Endothelial cell (in vitro differentiated cells): Measurements from ENCODE around the gene PPID. TPM values are rescaled to one million over a fixed set of nuclear protein-coding genes. Genes with fewer than 3 reads are reported as not detected.

Source experiments
- DNase-seq: peaks from one replicate; pipeline ENCODE4 v3.0.0; 2021; ENCODE audit warnings: low spot score
- H3K27ac Mint-ChIP-seq: one replicate; pipeline ENCODE4 v1.8.0; 2021; ENCODE audit warnings: mixed read lengths, inconsistent platforms; ENCODE audit not compliant: unreplicated experiment
- H3K27me3 Mint-ChIP-seq: one replicate; pipeline ENCODE4 v1.8.0; 2021; ENCODE audit warnings: mild to moderate bottlenecking, moderate library complexity, mixed read lengths, inconsistent platforms; ENCODE audit not compliant: unreplicated experiment
- H3K36me3 Mint-ChIP-seq: one replicate; pipeline ENCODE4 v1.8.0; 2021; ENCODE audit warnings: mild to moderate bottlenecking, low read depth, mixed read lengths, inconsistent platforms; ENCODE audit not compliant: unreplicated experiment
- H3K4me1 Mint-ChIP-seq: one replicate; pipeline ENCODE4 v1.8.0; 2021; ENCODE audit warnings: mild to moderate bottlenecking, mixed read lengths, inconsistent platforms; ENCODE audit not compliant: unreplicated experiment
- H3K4me3 Mint-ChIP-seq: one replicate; pipeline ENCODE4 v1.8.0; 2021; ENCODE audit warnings: mild to moderate bottlenecking, mixed read lengths, inconsistent platforms; ENCODE audit not compliant: unreplicated experiment
- H3K9me3 Mint-ChIP-seq: one replicate; pipeline ENCODE4 v1.8.0; 2021; ENCODE audit warnings: mixed read lengths, inconsistent platforms; ENCODE audit not compliant: unreplicated experiment
- total RNA-seq: library from RNA; stranded (reverse); fragmentation: NEBNext Ultra II Directional; extraction: Animal tissue kit (Norgen Biotek cat#: 25700); gene quantifications from one replicate; pipeline ENCODE4 v1.2.1, GENCODE V29; 2021; ENCODE audit not compliant: unreplicated experiment
- TF ChIP-seq, protein P1 (sequence below): fragments of 200-600 bp; sonication (generic); IDR thresholded peaks from one replicate; pipeline ENCODE4 v1.5.0; 2021; ENCODE audit warnings: antibody characterized with exemption; ENCODE audit not compliant: unreplicated experiment

PPID gene
- total RNA-seq, 1 donor from 2014 or later, result 14.7 TPM

DNA sequence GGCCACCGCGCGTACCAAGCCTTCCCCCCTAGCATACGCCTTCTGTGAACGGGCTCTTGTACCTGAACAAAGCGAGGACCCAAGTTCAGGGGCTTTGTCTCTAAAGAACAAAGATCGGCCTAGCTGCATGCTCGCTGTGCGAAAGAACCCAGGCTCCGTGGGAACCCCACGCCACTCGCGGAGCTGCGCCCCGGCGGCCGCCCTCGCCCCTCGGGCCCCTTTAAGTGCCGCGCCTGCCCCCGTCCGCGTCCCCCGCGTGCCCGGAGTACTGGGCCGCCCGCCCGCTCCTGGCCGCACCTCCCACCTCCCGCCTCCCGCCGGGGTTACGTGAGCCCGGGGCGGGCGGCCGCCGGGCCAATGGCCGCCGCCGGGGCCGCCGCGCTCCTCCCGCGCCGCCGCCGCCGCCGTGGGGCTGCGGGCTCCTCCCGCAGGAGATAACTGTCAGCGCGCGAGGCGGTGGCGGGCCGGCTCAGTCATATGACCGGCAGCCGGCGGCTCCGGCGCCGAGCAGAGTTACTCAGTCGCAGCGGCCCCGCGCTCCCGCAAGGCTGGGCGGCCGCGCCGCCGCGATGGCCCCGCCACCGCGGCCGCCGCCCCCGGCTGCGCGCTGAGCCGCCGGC lies 45.5 kb upstream of the PPID start, which contains the start of gene FNIP2:
Gene FNIP2, plus strand, starts transcription at position 472 of the 620 bp plus-strand sequence. CDS start 187 bp downstream, outside the sequence.
- Mint-ChIP-seq H3K27ac (peak within 1 kb of the TSS; percentile 92), H3K4me1 (peaks cover 54% of the 10 kb centered on the region), H3K4me3 (peak within 1 kb of the TSS; percentile 98), H3K27me3 (peaks cover 9% of the 10 kb centered on the region), H3K36me3 (peaks cover 4% of the 10 kb centered on the region), H3K9me3 (no peaks in the 10 kb centered on the region)
- TF ChIP-seq, protein P1, sequence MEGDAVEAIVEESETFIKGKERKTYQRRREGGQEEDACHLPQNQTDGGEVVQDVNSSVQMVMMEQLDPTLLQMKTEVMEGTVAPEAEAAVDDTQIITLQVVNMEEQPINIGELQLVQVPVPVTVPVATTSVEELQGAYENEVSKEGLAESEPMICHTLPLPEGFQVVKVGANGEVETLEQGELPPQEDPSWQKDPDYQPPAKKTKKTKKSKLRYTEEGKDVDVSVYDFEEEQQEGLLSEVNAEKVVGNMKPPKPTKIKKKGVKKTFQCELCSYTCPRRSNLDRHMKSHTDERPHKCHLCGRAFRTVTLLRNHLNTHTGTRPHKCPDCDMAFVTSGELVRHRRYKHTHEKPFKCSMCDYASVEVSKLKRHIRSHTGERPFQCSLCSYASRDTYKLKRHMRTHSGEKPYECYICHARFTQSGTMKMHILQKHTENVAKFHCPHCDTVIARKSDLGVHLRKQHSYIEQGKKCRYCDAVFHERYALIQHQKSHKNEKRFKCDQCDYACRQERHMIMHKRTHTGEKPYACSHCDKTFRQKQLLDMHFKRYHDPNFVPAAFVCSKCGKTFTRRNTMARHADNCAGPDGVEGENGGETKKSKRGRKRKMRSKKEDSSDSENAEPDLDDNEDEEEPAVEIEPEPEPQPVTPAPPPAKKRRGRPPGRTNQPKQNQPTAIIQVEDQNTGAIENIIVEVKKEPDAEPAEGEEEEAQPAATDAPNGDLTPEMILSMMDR, result no peak
- DNase-seq, result peak; percentile 72

DNA sequence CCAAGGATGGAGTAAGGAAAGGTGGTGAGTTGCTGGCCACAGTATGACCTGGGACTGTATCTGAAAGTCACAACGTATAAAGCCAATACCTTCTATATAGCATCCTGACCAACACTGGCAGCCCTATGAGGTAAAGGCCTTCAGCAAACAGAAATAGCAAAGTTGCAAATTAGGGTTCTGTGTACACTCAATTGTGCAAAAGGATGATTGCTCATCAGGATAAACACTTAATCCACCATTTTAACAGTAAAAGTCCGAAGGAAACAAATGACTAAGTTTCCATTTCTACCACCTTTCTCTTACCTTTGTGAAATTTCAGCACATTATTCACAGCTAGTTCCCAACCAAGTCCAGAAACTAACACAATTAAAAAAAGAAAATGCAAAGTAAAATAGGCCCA lies 44.3 kb upstream of the PPID start:
- Mint-ChIP-seq H3K27ac (no peak overlapping the region), H3K4me3 (peak overlapping the region; percentile 96), H3K27me3 (peaks cover 9% of the 10 kb centered on the region), H3K36me3 (peaks cover 4% of the 10 kb centered on the region), H3K9me3 (no peaks in the 10 kb centered on the region), H3K4me1 (peaks cover 45% of the 10 kb centered on the region)
- TF ChIP-seq, protein P1, result no peak
- no peak for DNase-seq

DNA sequence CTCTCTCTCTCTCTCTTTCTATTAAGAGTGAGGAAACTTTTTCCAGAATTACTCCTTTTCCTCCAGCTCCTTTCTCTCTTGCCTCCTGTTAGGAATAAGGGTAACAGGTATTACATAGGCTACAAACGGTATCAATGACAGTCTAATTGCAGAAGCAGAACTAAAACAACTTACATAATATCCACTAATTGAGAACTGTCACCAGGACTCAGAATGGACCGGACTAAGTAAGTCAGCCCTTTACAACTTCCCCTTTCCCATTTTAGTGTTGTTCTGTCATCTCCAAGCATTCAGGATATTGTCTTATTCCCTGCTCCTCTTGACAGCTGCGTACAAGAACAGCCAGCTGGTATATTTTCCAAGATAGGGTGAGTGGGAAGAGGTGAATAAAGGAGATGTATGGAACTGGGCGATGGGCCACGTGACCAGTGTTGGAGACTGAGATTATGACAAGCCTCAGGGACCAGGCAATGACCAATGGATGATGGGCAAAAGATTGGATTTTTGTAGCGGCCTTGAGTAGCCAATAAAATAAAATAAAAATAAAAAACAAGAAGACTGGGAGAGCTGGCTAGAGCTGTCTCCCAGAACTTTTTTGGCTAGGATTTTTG lies 43.3 kb upstream of the PPID start:
- Mint-ChIP-seq H3K27ac (no peak overlapping the region), H3K27me3 (peaks cover 9% of the 10 kb centered on the region), H3K36me3 (peaks cover 4% of the 10 kb centered on the region), H3K9me3 (no peaks in the 10 kb centered on the region), H3K4me3 (no peak overlapping the region), H3K4me1 (peaks cover 36% of the 10 kb centered on the region)
- TF ChIP-seq, protein P1, result no peak
- DNase-seq, result no peak

DNA sequence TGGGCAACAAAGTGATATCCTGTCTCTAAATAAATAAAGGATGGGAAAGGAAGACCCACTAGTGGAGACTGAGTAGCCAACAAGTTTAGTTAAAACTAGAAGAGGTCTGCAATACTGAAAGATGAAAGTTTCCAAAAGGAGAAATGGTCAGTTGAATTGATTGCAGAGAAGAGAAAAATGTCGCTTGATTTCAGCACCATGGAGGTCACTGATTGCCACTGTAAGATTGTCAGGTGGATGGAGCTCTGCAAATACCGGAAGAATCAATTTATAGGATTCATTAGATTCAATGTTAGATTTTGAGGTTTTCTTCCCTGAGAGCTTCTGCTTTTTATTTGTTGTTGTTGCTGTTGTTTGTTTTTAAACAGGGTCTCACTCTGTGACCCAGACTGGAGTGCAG lies 40.3 kb upstream of the PPID start:
- Mint-ChIP-seq H3K4me1 (peaks cover 18% of the 10 kb centered on the region), H3K9me3 (no peaks in the 10 kb centered on the region), H3K27me3 (peaks cover 5% of the 10 kb centered on the region), H3K4me3 (no peak overlapping the region), H3K27ac (no peak overlapping the region), H3K36me3 (peaks cover 4% of the 10 kb centered on the region)
- TF ChIP-seq, protein P1, result no peak
- DNase-seq, result no peak

DNA sequence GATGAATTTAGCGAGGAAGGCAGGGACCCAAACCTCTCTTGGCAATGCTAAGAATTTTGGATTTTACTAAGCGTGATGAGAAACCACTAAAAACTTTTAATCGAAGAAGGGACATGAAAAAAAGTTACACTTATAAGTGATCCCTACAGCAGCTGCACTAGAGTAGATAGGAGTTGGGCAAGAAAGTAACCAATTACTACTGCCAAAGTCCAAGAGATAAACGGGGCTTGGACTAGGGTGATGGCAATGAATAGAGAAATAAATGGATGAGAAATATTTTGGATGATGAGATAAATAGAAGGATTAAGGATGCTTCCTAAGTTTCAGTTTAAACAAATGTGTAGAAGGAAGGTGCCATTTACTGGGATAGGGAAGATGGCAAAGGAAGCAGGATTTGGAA lies 39.4 kb upstream of the PPID start:
- peaks cover 1% of the 10 kb centered on the region for H3K27me3 Mint-ChIP-seq
- TF ChIP-seq, protein P1, result no peak
- no peaks in the 10 kb centered on the region for H3K9me3 Mint-ChIP-seq
- DNase-seq, result no peak
- no peak overlapping the region for H3K27ac Mint-ChIP-seq
- no peaks in the 10 kb centered on the region for H3K36me3 Mint-ChIP-seq
- H3K4me3 Mint-ChIP-seq, result no peak overlapping the region
- peaks cover 10% of the 10 kb centered on the region for H3K4me1 Mint-ChIP-seq
